RWPE2 (cell line): ENCODE measurements around the gene ACOT7.

ENCODE experiments used
- ATAC-seq: fragments of 200-7000 bp; cut with Tn5 transposase; 3 replicates; pipeline ENCODE4 v1.9.1; 2021; ENCODE audit warnings: low read depth
- DNase-seq: peaks from one replicate; pipeline ENCODE4 v3.0.0-alpha.2; 2020; ENCODE audit warnings: low spot score
- H3K27ac ChIP-seq: fragments of 450-650 bp; 2 replicates; pipeline ENCODE4 v1.5.1; 2017; ENCODE audit warnings: mild to moderate bottlenecking; ENCODE audit not compliant: poor library complexity, severe bottlenecking
- H3K27me3 ChIP-seq: fragments of 250-450 bp; sonication (Bioruptor Pico); 2 replicates; pipeline ENCODE4 v1.5.1; 2021; ENCODE audit warnings: mild to moderate bottlenecking, moderate library complexity; ENCODE audit not compliant: insufficient read depth, poor library complexity, severe bottlenecking
- H3K36me3 ChIP-seq: fragments of 250-450 bp; sonication (Bioruptor Pico); 2 replicates; pipeline ENCODE4 v1.5.1; 2020; ENCODE audit warnings: low read depth, mild to moderate bottlenecking, moderate library complexity
- H3K4me1 ChIP-seq: fragments of 250-450 bp; sonication (Bioruptor Pico); 2 replicates; pipeline ENCODE4 v1.5.1; 2021; ENCODE audit warnings: mild to moderate bottlenecking, moderate library complexity; ENCODE audit not compliant: insufficient read depth, poor library complexity, severe bottlenecking
- H3K4me3 ChIP-seq: fragments of 250-450 bp; sonication (Bioruptor Pico); 2 replicates; pipeline ENCODE4 v1.5.1; 2021; ENCODE audit warnings: mild to moderate bottlenecking, moderate library complexity; ENCODE audit not compliant: severe bottlenecking
- H3K9me3 ChIP-seq: fragments of 250-450 bp; sonication (Bioruptor Pico); 2 replicates; pipeline ENCODE4 v1.5.1; 2021; ENCODE audit warnings: mild to moderate bottlenecking, moderate library complexity; ENCODE audit not compliant: severe bottlenecking
- CTCF ChIP-seq: fragments of 450-650 bp; IDR thresholded peaks from one replicate; pipeline ENCODE4 v1.5.1; 2017; ENCODE audit warnings: mild to moderate bottlenecking, moderate library complexity; ENCODE audit not compliant: poor library complexity, severe bottlenecking

ACOT7 gene

GRCh38 chr1:6385488-6386191, 7.9 kb downstream of the ACOT7 start:
- H3K36me3 ChIP-seq, result peaks cover 4% of the 10 kb centered on the region; the same call in 1 of the 2 replicates
- H3K27me3 ChIP-seq, result no peaks in the 10 kb centered on the region
- ATAC-seq (peak; percentile 95), DNase-seq (peak; percentile 98)
- peaks cover 19% of the 10 kb centered on the region for H3K4me1 ChIP-seq
- no peak for TF ChIP-seq CTCF
- peaks cover 2% of the 10 kb centered on the region for H3K9me3 ChIP-seq
- peak overlapping the region; percentile 93 for H3K27ac ChIP-seq
- H3K4me3 ChIP-seq, result peak overlapping the region; percentile 44

DNA sequence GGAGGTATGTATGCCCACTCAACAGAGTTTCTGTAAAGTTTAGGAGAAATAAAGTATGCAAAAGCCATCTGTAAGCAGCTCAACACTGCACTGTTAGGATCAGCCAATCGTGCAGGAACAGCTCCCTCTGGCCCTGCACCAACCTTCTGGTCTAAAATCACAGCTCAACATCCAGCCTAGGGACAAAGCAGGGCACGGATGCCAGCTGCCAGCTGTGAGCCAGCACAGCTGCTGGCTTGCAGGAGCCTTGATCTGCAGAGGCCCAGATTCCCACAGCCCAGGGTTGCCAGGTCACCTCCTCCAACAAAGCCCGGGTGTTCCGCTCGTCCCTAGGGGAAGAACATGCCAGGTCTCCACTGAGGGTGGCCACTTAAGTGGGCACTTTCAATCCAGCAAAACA, 8.6 kb downstream of the ACOT7 start:
- Histone ChIP-seq H3K4me1 (peaks cover 19% of the 10 kb centered on the region), H3K4me3 (peak overlapping the region; percentile 44), H3K9me3 (peaks cover 5% of the 10 kb centered on the region), H3K27me3 (no peaks in the 10 kb centered on the region), H3K36me3 (peaks cover 7% of the 10 kb centered on the region), H3K27ac (peak overlapping the region; percentile 93)
- TF ChIP-seq CTCF, result no peak
- DNase-seq, result no peak
- peak; percentile 5 for ATAC-seq

- DNase-seq, result no peak
- Histone ChIP-seq H3K36me3 (peaks cover 10% of the 10 kb centered on the region), H3K4me1 (peaks cover 19% of the 10 kb centered on the region), H3K9me3 (peaks cover 7% of the 10 kb centered on the region), H3K4me3 (no peak overlapping the region), H3K27ac (peak overlapping the region; percentile 93), H3K27me3 (no peaks in the 10 kb centered on the region)
- no peak for ATAC-seq
- no peak for TF ChIP-seq CTCF
Observed at GRCh38 chr1:6384135-6384534, 9.4 kb downstream of the ACOT7 start.

GRCh38 chr1:6380037-6380436, 13.5 kb downstream of the ACOT7 start:
- no peak for TF ChIP-seq CTCF
- no peak for DNase-seq
- peaks cover 19% of the 10 kb centered on the region for H3K36me3 ChIP-seq
- H3K4me1 ChIP-seq, result peaks cover 6% of the 10 kb centered on the region
- no peak overlapping the region for H3K4me3 ChIP-seq
- H3K9me3 ChIP-seq, result peaks cover 7% of the 10 kb centered on the region
- no peak overlapping the region for H3K27ac ChIP-seq
- no peak for ATAC-seq
- no peaks in the 10 kb centered on the region for H3K27me3 ChIP-seq

GRCh38 chr1:6378096-6378746, 15.3 kb downstream of the ACOT7 start:
- DNase-seq, result no peak
- no peaks in the 10 kb centered on the region for H3K27me3 ChIP-seq
- peaks cover 17% of the 10 kb centered on the region for H3K4me1 ChIP-seq
- no peak overlapping the region for H3K4me3 ChIP-seq
- H3K27ac ChIP-seq, result no peak overlapping the region
- peaks cover 15% of the 10 kb centered on the region for H3K36me3 ChIP-seq
- no peak for ATAC-seq
- H3K9me3 ChIP-seq, result peaks cover 7% of the 10 kb centered on the region
- TF ChIP-seq CTCF, result no peak
